ENCODE data around the gene PODNL1.
A peak's percentile ranks its signal among the peaks of the same experiment; 100 is the strongest.

PODNL1 gene

GRCh38 chr19:13881251-13881691 lies 56.9 kb downstream of the PODNL1 start:
- WGBS (ENCODE audit: extremely low coverage, insufficient coverage, insufficient read length): no CpG with 5 or more reads among the region's 12 CpGs
- peak overlapping the region; percentile 29 for H3K27ac ChIP-seq (ENCODE audit: low read depth, low read length)
- peak overlapping the region; percentile 83 for H2AFZ ChIP-seq (ENCODE audit: insufficient read depth, low read length, poor library complexity)
- H2BK5ac ChIP-seq (ENCODE audit: low read depth, low read length, poor library complexity): peak overlapping the region; percentile 73
- H3K27me3 ChIP-seq (ENCODE audit: insufficient read depth, low read length): no peaks in the 10 kb centered on the region
- H3K18ac ChIP-seq (ENCODE audit: low read length): peak overlapping the region; percentile 39
- peak overlapping the region; percentile 3 for H3K4me2 ChIP-seq (ENCODE audit: low read length)
- H3K79me2 ChIP-seq (ENCODE audit: control insufficient read depth, insufficient read depth, low read length, poor library complexity): no peaks in the 10 kb centered on the region
- no peaks in the 10 kb centered on the region for H3K36me3 ChIP-seq (ENCODE audit: control insufficient read depth in 1 of 2, insufficient read depth in 2 of 2, low read length in 2 of 2)
- H2BK120ac ChIP-seq (ENCODE audit: insufficient read depth, low read length, poor library complexity): peak overlapping the region; percentile 80
- H4K91ac ChIP-seq (ENCODE audit: low read depth, low read length): peak overlapping the region; percentile 75
- H2BK12ac ChIP-seq (ENCODE audit: low read length): peak overlapping the region; percentile 94
- H3K4ac ChIP-seq (ENCODE audit: low read depth, low read length): no peak overlapping the region
- H4K8ac ChIP-seq (ENCODE audit: low read depth, low read length): peak overlapping the region; percentile 86
- H4K12ac ChIP-seq (ENCODE audit: low read depth, low read length): no peak overlapping the region
- peaks cover 12% of the 10 kb centered on the region for H3K79me1 ChIP-seq (ENCODE audit: low read length)
- H3K4me1 ChIP-seq (ENCODE audit: control insufficient read depth in 1 of 2, insufficient read depth in 2 of 2, low read length in 2 of 2): peaks cover 20 to 22% of the 10 kb centered on the region in 2 experiments
- peak overlapping the region; percentile 92 for H3K14ac ChIP-seq (ENCODE audit: low read length)
- H3K4me3 ChIP-seq (ENCODE audit: low read depth, low read length): no peak overlapping the region
- no peak overlapping the region for H3K23ac ChIP-seq (ENCODE audit: low read length)
- no peak for DNase-seq
- H2AK5ac ChIP-seq (ENCODE audit: low read length): no peak overlapping the region
- peaks cover 3% of the 10 kb centered on the region for H3K9me3 ChIP-seq (ENCODE audit: insufficient read depth, low read depth, low read length)
- no peak overlapping the region for H3K9ac ChIP-seq (ENCODE audit: low read length)
